ENCODE data around the gene CBARP. TPM values are rescaled to one million over a fixed set of nuclear protein-coding genes. Genes with fewer than 3 reads are reported as not detected.

Gene CBARP
- total RNA-seq, 2 experiments from 2014 or later, result 0.49 to 0.86 TPM

- intact Hi-C loops (cut with micrococcal nuclease), result no loop called here
- DNase-seq, result no peak
- Mint-ChIP-seq H3K4me3 (no peak overlapping the region), H3K9me3 (no peaks in the 10 kb centered on the region), H3K27me3 (peaks cover under 1% of the 10 kb centered on the region), H3K27ac (no peak overlapping the region), H3K4me1 (ENCODE audit: low read depth) (peaks cover under 1% of the 10 kb centered on the region), H3K36me3 (ENCODE audit: low read depth) (peaks cover 1% of the 10 kb centered on the region)
- no peak for ATAC-seq
- CTCF ChIA-PET, result no interaction called here
- TF ChIP-seq, protein P1, sequence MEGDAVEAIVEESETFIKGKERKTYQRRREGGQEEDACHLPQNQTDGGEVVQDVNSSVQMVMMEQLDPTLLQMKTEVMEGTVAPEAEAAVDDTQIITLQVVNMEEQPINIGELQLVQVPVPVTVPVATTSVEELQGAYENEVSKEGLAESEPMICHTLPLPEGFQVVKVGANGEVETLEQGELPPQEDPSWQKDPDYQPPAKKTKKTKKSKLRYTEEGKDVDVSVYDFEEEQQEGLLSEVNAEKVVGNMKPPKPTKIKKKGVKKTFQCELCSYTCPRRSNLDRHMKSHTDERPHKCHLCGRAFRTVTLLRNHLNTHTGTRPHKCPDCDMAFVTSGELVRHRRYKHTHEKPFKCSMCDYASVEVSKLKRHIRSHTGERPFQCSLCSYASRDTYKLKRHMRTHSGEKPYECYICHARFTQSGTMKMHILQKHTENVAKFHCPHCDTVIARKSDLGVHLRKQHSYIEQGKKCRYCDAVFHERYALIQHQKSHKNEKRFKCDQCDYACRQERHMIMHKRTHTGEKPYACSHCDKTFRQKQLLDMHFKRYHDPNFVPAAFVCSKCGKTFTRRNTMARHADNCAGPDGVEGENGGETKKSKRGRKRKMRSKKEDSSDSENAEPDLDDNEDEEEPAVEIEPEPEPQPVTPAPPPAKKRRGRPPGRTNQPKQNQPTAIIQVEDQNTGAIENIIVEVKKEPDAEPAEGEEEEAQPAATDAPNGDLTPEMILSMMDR (IDR thresholded peaks at IDR 0.05), result no peak
- POLR2A ChIA-PET, result no interaction called here
These were observed 4.6 kb downstream of the CBARP start for GRCh38 chr19:1233115-1233667.

DNA sequence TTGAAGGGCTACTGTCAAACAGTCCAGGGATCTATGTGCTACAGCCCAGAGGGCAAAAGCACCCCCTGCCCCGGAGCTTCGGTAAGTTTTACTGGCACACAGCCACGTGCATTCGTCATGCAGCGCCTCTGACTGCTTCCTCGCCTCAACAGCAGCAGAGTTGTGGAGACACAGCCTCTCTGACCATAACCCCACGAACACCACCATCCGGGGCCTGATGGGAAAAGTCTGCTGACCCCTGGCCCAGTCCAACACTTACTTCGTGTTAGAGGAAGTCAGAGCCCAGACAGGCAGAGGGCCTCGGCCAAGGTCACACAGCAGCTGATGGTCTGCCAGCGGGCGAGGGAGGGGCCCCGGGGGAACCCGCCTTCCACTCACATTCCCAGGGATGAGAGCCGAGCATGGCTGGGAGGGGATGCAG lies 5.1 kb downstream of the CBARP start:
- Mint-ChIP-seq H3K27ac (no peak overlapping the region), H3K4me3 (no peak overlapping the region), H3K4me1 (ENCODE audit: low read depth) (no peaks in the 10 kb centered on the region), H3K9me3 (no peaks in the 10 kb centered on the region), H3K27me3 (no peaks in the 10 kb centered on the region), H3K36me3 (ENCODE audit: low read depth) (peaks cover 2% of the 10 kb centered on the region)
- DNase-seq (no peak), ATAC-seq (no peak)
- intact Hi-C loops (cut with micrococcal nuclease), result no loop called here
- CTCF ChIA-PET, result interaction anchor here (1.0 to 1.2 kb wide), 2 partner anchors 20 to 119 kb away, joined by 3 to 7 read pairs; no protein-coding TSS in a partner anchor
- POLR2A ChIA-PET, result interaction anchor here (1.0 kb wide), 1 partner anchor 12 kb away, joined by 3 read pairs; no protein-coding TSS in a partner anchor
- TF ChIP-seq, protein P1 (IDR thresholded peaks at IDR 0.05), result no peak

- CTCF ChIA-PET, result interaction anchor here (0.9 to 1.2 kb wide), 3 partner anchors 9 to 118 kb away, joined by 3 to 7 read pairs (median 3); no protein-coding TSS in a partner anchor
- POLR2A ChIA-PET, result interaction anchor here (1.0 kb wide), 1 partner anchor 13 kb away, joined by 3 read pairs; no protein-coding TSS in a partner anchor
- no peak for ATAC-seq
These were observed 5.8 kb downstream of the CBARP start for GRCh38 chr19:1231729-1232637.

DNA sequence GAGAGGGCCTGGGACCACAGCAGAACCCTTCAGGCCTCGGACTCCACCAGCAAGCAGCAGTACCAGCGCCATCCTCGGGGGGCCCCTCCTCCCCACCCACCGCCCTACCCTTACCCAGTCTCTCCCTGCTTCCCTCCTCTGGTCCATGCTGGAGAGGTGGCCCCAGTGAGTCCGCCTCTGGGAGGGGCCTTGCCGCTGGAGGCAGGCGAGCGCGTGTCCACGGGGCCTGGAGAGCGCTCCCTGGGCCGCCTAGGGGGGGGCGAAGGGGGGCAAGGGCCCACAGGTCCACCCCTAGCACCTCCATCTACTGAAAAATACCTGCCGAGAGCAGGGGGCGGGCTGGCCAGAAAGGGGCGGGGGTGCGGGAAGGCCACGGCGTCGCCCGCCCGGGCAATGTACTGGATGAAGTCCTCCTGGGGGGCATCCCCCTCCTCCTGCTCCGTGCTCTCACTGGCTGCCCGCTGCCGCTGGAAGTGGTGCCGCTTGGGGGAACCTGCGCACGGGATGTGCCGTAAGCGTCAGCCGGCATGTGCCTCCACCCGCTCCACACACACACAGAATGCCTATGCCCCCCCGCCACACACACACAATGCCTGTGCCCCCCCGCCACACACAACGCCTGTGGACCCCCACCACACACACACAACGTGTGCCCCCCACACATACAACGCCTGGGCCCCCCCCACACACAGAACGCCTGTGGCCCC lies 6.9 kb downstream of the CBARP start:
- no peak overlapping the region for H3K4me3 Mint-ChIP-seq
- POLR2A ChIA-PET, result no interaction called here
- no peak overlapping the region for H3K27ac Mint-ChIP-seq
- H3K27me3 Mint-ChIP-seq, result no peaks in the 10 kb centered on the region
- intact Hi-C loops (cut with micrococcal nuclease), result no loop called here
- CTCF ChIA-PET, result no interaction called here
- TF ChIP-seq, protein P1 (IDR thresholded peaks at IDR 0.05), result no peak
- H3K4me1 Mint-ChIP-seq (ENCODE audit: low read depth), result no peaks in the 10 kb centered on the region
- peaks cover 2% of the 10 kb centered on the region for H3K36me3 Mint-ChIP-seq (ENCODE audit: low read depth)
- no peaks in the 10 kb centered on the region for H3K9me3 Mint-ChIP-seq
- ATAC-seq (peak; percentile 21), DNase-seq (no peak)

More at GRCh38 chr19:1231729-1232637, 5.8 kb downstream of the CBARP start:
- DNase-seq, result no peak
- Mint-ChIP-seq H3K4me3 (no peak overlapping the region), H3K4me1 (ENCODE audit: low read depth) (no peaks in the 10 kb centered on the region), H3K27ac (no peak overlapping the region), H3K36me3 (ENCODE audit: low read depth) (peaks cover 2% of the 10 kb centered on the region), H3K27me3 (no peaks in the 10 kb centered on the region), H3K9me3 (no peaks in the 10 kb centered on the region)
- intact Hi-C loops (cut with micrococcal nuclease), result no loop called here
- TF ChIP-seq, protein P1 (IDR thresholded peaks at IDR 0.05), result no peak

All from activated CD8-positive, alpha-beta T cell treated with anti-CD3 and anti-CD28 coated beads for 36 hours (primary cell).